HepG2 (cell line): ENCODE results near the gene NEK9. TPM values are rescaled to one million over a fixed set of nuclear protein-coding genes. Genes with fewer than 3 reads are reported as not detected.
A peak's percentile ranks its signal among the peaks of the same experiment; 100 is the strongest.

ENCODE experiments used
- ASH2L ChIP-seq: fragments of 300-600, 200-600 bp; sonication (generic); IDR thresholded peaks from 2 replicates; pipeline ENCODE4 v1.7.0; 2017; ENCODE audit warnings: low read depth, mild to moderate bottlenecking, moderate library complexity, mixed read lengths, low read length; ENCODE audit not compliant: insufficient read length
- ATM ChIP-seq: fragments of 450-650 bp; IDR thresholded peaks from 2 replicates; pipeline ENCODE4 v1.7.1; 2017; ENCODE audit warnings: mild to moderate bottlenecking, borderline replicate concordance
- BRCA1 ChIP-seq: sonication (generic); formaldehyde crosslinking; IDR thresholded peaks from 2 replicates; pipeline ENCODE4 v1.4.0; 2020; ENCODE audit warnings: missing genetic modification reagents
- EED ChIP-seq: sonication (generic); formaldehyde crosslinking; IDR thresholded peaks from 2 replicates; pipeline ENCODE4 v1.5.0; 2020; ENCODE audit warnings: mild to moderate bottlenecking, missing genetic modification reagents
- FOSL2 ChIP-seq: sonication (generic); formaldehyde crosslinking; IDR thresholded peaks from 2 replicates; pipeline ENCODE4 v1.4.0; 2020; ENCODE audit warnings: missing genetic modification reagents
- HNRNPL ChIP-seq: fragments of 200-400 bp; formaldehyde crosslinking; IDR thresholded peaks from 2 replicates; pipeline ENCODE4 v1.6.1; 2017; ENCODE audit warnings: mild to moderate bottlenecking, low read depth, low read length
- KDM6A ChIP-seq: IDR thresholded peaks from 2 replicates; pipeline ENCODE4 v1.6.1; 2016; ENCODE audit warnings: low read depth
- POGZ ChIP-seq: sonication (generic); formaldehyde crosslinking; IDR thresholded peaks from 2 replicates; pipeline ENCODE4 v1.4.0; 2020; ENCODE audit warnings: mild to moderate bottlenecking, missing genetic modification reagents
- PTBP1 ChIP-seq: fragments of 200-400 bp; formaldehyde crosslinking; IDR thresholded peaks from 2 replicates; pipeline ENCODE4 v1.6.1; 2018; ENCODE audit warnings: low read length, low read depth; ENCODE audit not compliant: poor library complexity, severe bottlenecking
- RAD51 ChIP-seq: fragments of 450-650 bp; IDR thresholded peaks from 2 replicates; pipeline ENCODE4 v1.6.1; 2016; ENCODE audit warnings: borderline replicate concordance
- RBM22 ChIP-seq: fragments of 200-400 bp; formaldehyde crosslinking; optimal IDR thresholded peaks from 2 replicates; pipeline ENCODE3; 2017; ENCODE audit warnings: mild to moderate bottlenecking, low read length, moderate library complexity
- TSC22D2 ChIP-seq: sonication (generic); formaldehyde crosslinking; IDR thresholded peaks from 2 replicates; pipeline ENCODE4 v1.5.1; 2020; ENCODE audit warnings: missing genetic modification reagents, mild to moderate bottlenecking, borderline replicate concordance
- ZNF547 ChIP-seq: sonication (generic); formaldehyde crosslinking; IDR thresholded peaks from 2 replicates; pipeline ENCODE4 v1.5.1; 2020; ENCODE audit warnings: mild to moderate bottlenecking, missing genetic modification reagents
- ZNF746 ChIP-seq: sonication (generic); formaldehyde crosslinking; IDR thresholded peaks from 2 replicates; pipeline ENCODE4 v1.8.0; 2022; ENCODE audit warnings: mild to moderate bottlenecking, missing genetic modification reagents
- ZNF782 ChIP-seq: sonication (generic); formaldehyde crosslinking; IDR thresholded peaks from 2 replicates; pipeline ENCODE4 v1.4.0; 2020; ENCODE audit warnings: missing genetic modification reagents, mild to moderate bottlenecking, borderline replicate concordance
- ZNF816 ChIP-seq: sonication (generic); formaldehyde crosslinking; IDR thresholded peaks from 2 replicates; pipeline ENCODE4 v1.8.0; 2022; ENCODE audit warnings: missing genetic modification reagents, mild to moderate bottlenecking, borderline replicate concordance
- ZNF891 ChIP-seq: sonication (generic); formaldehyde crosslinking; IDR thresholded peaks from 2 replicates; pipeline ENCODE4 v1.5.0; 2020; ENCODE audit warnings: mild to moderate bottlenecking, missing genetic modification reagents
- polyA plus RNA-seq, 8 experiments: library from polyadenylated mRNA; depleted of rRNA in 3 of 8; stranded (reverse) in 7 of 8; unstranded in 1 of 8; fragments of >200 nt; fragmentation: Illumina TruSeq in 4 of 8; extraction: Trizol in 4 of 8; gene quantifications; 2 replicates each; pipeline versions ENCODE4 v1.2.1 to v1.2.3, GENCODE V29; 2011 to 2016; ENCODE audit warnings: low read depth in 4 of 8, missing spikeins in 1 of 8, mixed read lengths in 1 of 8; ENCODE audit not compliant: insufficient read depth in 1 of 8
- total RNA-seq, 5 experiments: library from RNA; depleted of rRNA; stranded (reverse); fragments of >200 nt; fragmentation: Illumina TruSeq; extraction: Trizol; gene quantifications; 2 replicates each; pipeline ENCODE4 v1.2.3, GENCODE V29; 2016; ENCODE audit warnings: low read depth in 1 of 5
- TF ChIP-seq, protein P1 (sequence below): IDR thresholded peaks from 2 replicates; pipeline ENCODE4 v1.6.1; 2012; ENCODE audit warnings: low read length, improper control_type of control experiment
- TF ChIP-seq, protein P2 (sequence below), 2 experiments: sonication (generic) in 1 of 2; formaldehyde crosslinking in 1 of 2; IDR thresholded peaks; 2 replicates each; pipeline versions ENCODE4 v1.4.0 to v1.6.1; 2016 to 2020; ENCODE audit warnings: borderline replicate concordance in 1 of 2, low read depth in 1 of 2, mild to moderate bottlenecking in 1 of 2, missing genetic modification reagents in 1 of 2
- TF ChIP-seq, protein P3 (sequence below): IDR thresholded peaks from 2 replicates; pipeline ENCODE4 v1.6.1; 2018; ENCODE audit warnings: missing genetic modification reagents, mild to moderate bottlenecking, missing compliant biosample characterization

Gene NEK9
- total and polyA plus RNA-seq, 2 of the 13 experiments (the other 11 are each of a cell fraction or from before 2014, with no cell fraction given), result 16.5 to 27.3 TPM

DNA sequence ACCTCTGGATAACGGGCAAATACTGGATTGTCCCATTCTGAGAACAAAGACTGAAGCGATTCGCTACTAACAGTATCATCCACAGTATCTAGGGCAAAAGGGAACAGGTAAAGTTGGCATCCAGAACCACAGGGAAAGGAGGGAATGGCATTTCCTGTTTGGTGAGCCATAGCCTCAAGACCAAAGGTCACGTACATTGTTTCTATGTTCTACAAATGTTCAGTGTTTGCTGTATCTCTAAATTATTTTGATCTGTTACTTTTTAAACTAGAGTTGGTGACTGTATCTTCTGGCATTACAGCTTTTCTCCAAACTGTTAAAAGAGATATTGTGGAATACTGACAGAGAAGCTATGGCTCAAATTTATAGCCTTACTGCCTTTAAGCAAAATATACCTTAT is 85.2 kb downstream of the NEK9 start (continued):
- TF ChIP-seq, protein P1, sequence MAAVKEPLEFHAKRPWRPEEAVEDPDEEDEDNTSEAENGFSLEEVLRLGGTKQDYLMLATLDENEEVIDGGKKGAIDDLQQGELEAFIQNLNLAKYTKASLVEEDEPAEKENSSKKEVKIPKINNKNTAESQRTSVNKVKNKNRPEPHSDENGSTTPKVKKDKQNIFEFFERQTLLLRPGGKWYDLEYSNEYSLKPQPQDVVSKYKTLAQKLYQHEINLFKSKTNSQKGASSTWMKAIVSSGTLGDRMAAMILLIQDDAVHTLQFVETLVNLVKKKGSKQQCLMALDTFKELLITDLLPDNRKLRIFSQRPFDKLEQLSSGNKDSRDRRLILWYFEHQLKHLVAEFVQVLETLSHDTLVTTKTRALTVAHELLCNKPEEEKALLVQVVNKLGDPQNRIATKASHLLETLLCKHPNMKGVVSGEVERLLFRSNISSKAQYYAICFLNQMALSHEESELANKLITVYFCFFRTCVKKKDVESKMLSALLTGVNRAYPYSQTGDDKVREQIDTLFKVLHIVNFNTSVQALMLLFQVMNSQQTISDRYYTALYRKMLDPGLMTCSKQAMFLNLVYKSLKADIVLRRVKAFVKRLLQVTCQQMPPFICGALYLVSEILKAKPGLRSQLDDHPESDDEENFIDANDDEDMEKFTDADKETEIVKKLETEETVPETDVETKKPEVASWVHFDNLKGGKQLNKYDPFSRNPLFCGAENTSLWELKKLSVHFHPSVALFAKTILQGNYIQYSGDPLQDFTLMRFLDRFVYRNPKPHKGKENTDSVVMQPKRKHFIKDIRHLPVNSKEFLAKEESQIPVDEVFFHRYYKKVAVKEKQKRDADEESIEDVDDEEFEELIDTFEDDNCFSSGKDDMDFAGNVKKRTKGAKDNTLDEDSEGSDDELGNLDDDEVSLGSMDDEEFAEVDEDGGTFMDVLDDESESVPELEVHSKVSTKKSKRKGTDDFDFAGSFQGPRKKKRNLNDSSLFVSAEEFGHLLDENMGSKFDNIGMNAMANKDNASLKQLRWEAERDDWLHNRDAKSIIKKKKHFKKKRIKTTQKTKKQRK, result no peak
- TF ChIP-seq, protein P2, sequence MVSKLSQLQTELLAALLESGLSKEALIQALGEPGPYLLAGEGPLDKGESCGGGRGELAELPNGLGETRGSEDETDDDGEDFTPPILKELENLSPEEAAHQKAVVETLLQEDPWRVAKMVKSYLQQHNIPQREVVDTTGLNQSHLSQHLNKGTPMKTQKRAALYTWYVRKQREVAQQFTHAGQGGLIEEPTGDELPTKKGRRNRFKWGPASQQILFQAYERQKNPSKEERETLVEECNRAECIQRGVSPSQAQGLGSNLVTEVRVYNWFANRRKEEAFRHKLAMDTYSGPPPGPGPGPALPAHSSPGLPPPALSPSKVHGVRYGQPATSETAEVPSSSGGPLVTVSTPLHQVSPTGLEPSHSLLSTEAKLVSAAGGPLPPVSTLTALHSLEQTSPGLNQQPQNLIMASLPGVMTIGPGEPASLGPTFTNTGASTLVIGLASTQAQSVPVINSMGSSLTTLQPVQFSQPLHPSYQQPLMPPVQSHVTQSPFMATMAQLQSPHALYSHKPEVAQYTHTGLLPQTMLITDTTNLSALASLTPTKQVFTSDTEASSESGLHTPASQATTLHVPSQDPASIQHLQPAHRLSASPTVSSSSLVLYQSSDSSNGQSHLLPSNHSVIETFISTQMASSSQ (IDR thresholded peaks at IDR 0.05; ENCODE audit: low read depth), result no peak
- TF ChIP-seq, protein P2 (CRISPR knock-in tag; IDR thresholded peaks at IDR 0.05; ENCODE audit: borderline replicate concordance), result peak; percentile 33; the same call in 1 of the 2 replicates
- TF ChIP-seq ZNF782 (CRISPR knock-in tag) (no peak), POGZ (CRISPR knock-in tag) (no peak), ZNF547 (no peak), BRCA1 (CRISPR knock-in tag) (no peak), ZNF746 (CRISPR knock-in tag) (no peak), FOSL2 (CRISPR knock-in tag) (peak; percentile 58), TSC22D2 (CRISPR knock-in tag) (no peak), ZNF891 (CRISPR knock-in tag) (no peak), EED (no peak), KDM6A (peak; percentile 39; the same call in 1 of the 2 replicates), PTBP1 (no peak), RBM22 (no peak), ASH2L (peak; percentile 66), ZNF816 (CRISPR knock-in tag) (no peak), ATM (no peak), RAD51 (no peak), HNRNPL (0 out of 2 replicates have a peak, but pooled peaks have one; percentile 45)
- TF ChIP-seq, protein P3, sequence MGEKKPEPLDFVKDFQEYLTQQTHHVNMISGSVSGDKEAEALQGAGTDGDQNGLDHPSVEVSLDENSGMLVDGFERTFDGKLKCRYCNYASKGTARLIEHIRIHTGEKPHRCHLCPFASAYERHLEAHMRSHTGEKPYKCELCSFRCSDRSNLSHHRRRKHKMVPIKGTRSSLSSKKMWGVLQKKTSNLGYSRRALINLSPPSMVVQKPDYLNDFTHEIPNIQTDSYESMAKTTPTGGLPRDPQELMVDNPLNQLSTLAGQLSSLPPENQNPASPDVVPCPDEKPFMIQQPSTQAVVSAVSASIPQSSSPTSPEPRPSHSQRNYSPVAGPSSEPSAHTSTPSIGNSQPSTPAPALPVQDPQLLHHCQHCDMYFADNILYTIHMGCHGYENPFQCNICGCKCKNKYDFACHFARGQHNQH (CRISPR knock-in tag), result peak; percentile 31; the same call in 1 of the 2 replicates
